GM23338 (cell line): ENCODE measurements around the gene CNNM2. TPM values are rescaled to one million over a fixed set of nuclear protein-coding genes. Genes with fewer than 3 reads are reported as not detected.

ENCODE experiments used
- ATAC-seq: fragments of 200-7000 bp; cut with Tn5 transposase; 3 replicates; pipeline ENCODE4 v1.9.1; 2020
- DNase-seq: peaks from one replicate; pipeline ENCODE4 v3.0.0-alpha.2; 2015; ENCODE audit warnings: low spot score
- H2AFZ ChIP-seq: fragments of 200-600 bp; sonication (generic); 2 replicates; pipeline ENCODE4 v1.8.0; 2016; ENCODE audit warnings: antibody characterized with exemption, mild to moderate bottlenecking, moderate library complexity
- H3F3A ChIP-seq: fragments of 200-600 bp; sonication (generic); replicated peaks from 2 replicates; pipeline ENCODE4 v1.8.0; 2017; ENCODE audit warnings: antibody characterized with exemption, mixed run types, low read depth
- H3K27ac ChIP-seq: fragments of 200-600 bp; sonication (generic); 2 replicates; pipeline ENCODE4 v1.6.1; 2016; ENCODE audit warnings: low read depth
- H3K27me3 ChIP-seq: fragments of 200-600 bp; sonication (generic); 2 replicates; pipeline ENCODE4 v1.8.0; 2016; ENCODE audit warnings: mild to moderate bottlenecking, mixed run types, moderate library complexity; ENCODE audit not compliant: insufficient read depth
- H3K36me3 ChIP-seq: fragments of 200-600 bp; sonication (generic); 2 replicates; pipeline ENCODE4 v1.8.0; 2016; ENCODE audit warnings: mild to moderate bottlenecking; ENCODE audit not compliant: insufficient read depth
- H3K4me1 ChIP-seq: fragments of 200-600 bp; sonication (generic); 2 replicates; pipeline ENCODE4 v1.8.0; 2016; ENCODE audit warnings: mild to moderate bottlenecking, moderate library complexity; ENCODE audit not compliant: insufficient read depth
- H3K4me2 ChIP-seq: fragments of 200-600 bp; sonication (generic); 2 replicates; pipeline ENCODE4 v1.7.1; 2017; ENCODE audit warnings: mixed run types
- H3K4me3 ChIP-seq: fragments of 200-600 bp; sonication (generic); 2 replicates; pipeline ENCODE4 v1.6.1; 2016; ENCODE audit warnings: mixed run types
- H3K79me2 ChIP-seq: fragments of 200-600 bp; sonication (generic); replicated peaks from 2 replicates; pipeline ENCODE4 v1.8.0; 2017; ENCODE audit warnings: mild to moderate bottlenecking; ENCODE audit not compliant: insufficient read depth
- H3K9me2 ChIP-seq: fragments of 200-600 bp; sonication (generic); 2 replicates; pipeline ENCODE4 v1.8.0; 2017; ENCODE audit not compliant: insufficient read depth
- H4K20me1 ChIP-seq: fragments of 200-600 bp; sonication (generic); replicated peaks from 2 replicates; pipeline ENCODE4 v1.8.0; 2017; ENCODE audit warnings: mild to moderate bottlenecking; ENCODE audit not compliant: insufficient read depth
- H3K27ac Mint-ChIP-seq: 2 replicates; pipeline ENCODE4 v1.8.0; 2020; ENCODE audit warnings: inconsistent platforms, mild to moderate bottlenecking, moderate library complexity, mixed read lengths
- H3K27me3 Mint-ChIP-seq: 3 replicates; pipeline ENCODE4 v1.8.0; 2022; ENCODE audit warnings: low read depth, mild to moderate bottlenecking, moderate library complexity, mixed read lengths, inconsistent platforms; ENCODE audit not compliant: insufficient read depth, poor library complexity
- H3K36me3 Mint-ChIP-seq: 3 replicates; pipeline ENCODE4 v1.8.0; 2021; ENCODE audit warnings: low read depth, mild to moderate bottlenecking, inconsistent platforms, moderate library complexity, mixed read lengths
- H3K4me1 Mint-ChIP-seq: 3 replicates; pipeline ENCODE4 v1.8.0; 2020; ENCODE audit warnings: mild to moderate bottlenecking, inconsistent platforms, mixed read lengths
- H3K4me3 Mint-ChIP-seq: 3 replicates; pipeline ENCODE4 v1.8.0; 2021; ENCODE audit warnings: moderate library complexity, mild to moderate bottlenecking, inconsistent platforms, mixed read lengths
- H3K9me3 Mint-ChIP-seq: 3 replicates; pipeline ENCODE4 v1.8.0; 2020; ENCODE audit warnings: moderate library complexity, mild to moderate bottlenecking, inconsistent platforms, mixed read lengths
- CREB1 ChIP-seq: fragments of 250-450 bp; sonication (Bioruptor Pico); IDR thresholded peaks from 2 replicates; pipeline ENCODE4 v1.5.0; 2020; ENCODE audit warnings: low read depth, mild to moderate bottlenecking, moderate library complexity
- ETS1 ChIP-seq: IDR thresholded peaks from 2 replicates; pipeline ENCODE4 v1.6.1; 2016; ENCODE audit warnings: antibody characterized with exemption
- EZH2 ChIP-seq: fragments of 200-600 bp; sonication (generic); IDR thresholded peaks from one replicate; pipeline ENCODE4 v1.8.0; 2017; ENCODE audit warnings: antibody characterized with exemption, mild to moderate bottlenecking, low read depth; ENCODE audit not compliant: unreplicated experiment
- EZH2phosphoT487 ChIP-seq: fragments of 200-600 bp; sonication (generic); IDR thresholded peaks from one replicate; pipeline ENCODE4 v1.8.1; 2018; ENCODE audit warnings: antibody characterized with exemption; ENCODE audit not compliant: unreplicated experiment
- JUNB ChIP-seq: IDR thresholded peaks from one replicate; pipeline ENCODE4 v1.6.1; 2016; ENCODE audit warnings: antibody characterized with exemption; ENCODE audit not compliant: unreplicated experiment
- POLR2AphosphoS5 ChIP-seq: IDR thresholded peaks from 2 replicates; pipeline ENCODE4 v1.6.1; 2016; ENCODE audit warnings: antibody characterized with exemption, low read depth
- STAT1 ChIP-seq: IDR thresholded peaks from one replicate; pipeline ENCODE4 v1.6.1; 2016; ENCODE audit warnings: antibody characterized with exemption; ENCODE audit not compliant: unreplicated experiment
- ZNF114 ChIP-seq: fragments of 250-450 bp; sonication (Bioruptor Pico); IDR thresholded peaks from 2 replicates; pipeline ENCODE4 v1.5.0; 2020; ENCODE audit warnings: mild to moderate bottlenecking, moderate library complexity
- ZNF331 ChIP-seq: fragments of 250-450 bp; sonication (Bioruptor Pico); IDR thresholded peaks from 2 replicates; pipeline ENCODE4 v1.5.0; 2020; ENCODE audit warnings: low read depth, mild to moderate bottlenecking, moderate library complexity
- polyA plus RNA-seq: library from polyadenylated mRNA; unstranded; fragments of >200 nt; fragmentation: Nextera tagmentation; extraction: Ambion mirVana; gene quantifications from 2 replicates; pipeline ENCODE4 v1.2.1, GENCODE V29; 2016
- total RNA-seq: library from RNA; depleted of rRNA; stranded (reverse); fragments of >200 nt; shearing (Covaris generic); gene quantifications from 2 replicates; pipeline ENCODE4 v1.2.3, GENCODE V29; 2014
- TF ChIP-seq, protein P1 (sequence below): IDR thresholded peaks from one replicate; pipeline ENCODE4 v1.6.1; 2018; ENCODE audit warnings: antibody characterized with exemption; ENCODE audit not compliant: unreplicated experiment
- TF ChIP-seq, protein P2 (sequence below), 2 experiments: fragments of 200-600 bp in 1 of 2; sonication (generic) in 1 of 2; conservative IDR thresholded peaks; 2 replicates each; pipeline versions ENCODE4 v1.5.1 to v1.6.1; 2016 to 2017; ENCODE audit warnings: antibody characterized with exemption in 2 of 2, low read depth in 2 of 2, mild to moderate bottlenecking in 2 of 2, moderate library complexity in 1 of 2

The CNNM2 gene
- total and polyA plus RNA-seq, 2 experiments from 2014 or later, result 4.5 to 31.3 TPM

GRCh38 chr10:103025696-103026095 lies 107.6 kb downstream of the CNNM2 start (continued):
- TF ChIP-seq, protein P1, sequence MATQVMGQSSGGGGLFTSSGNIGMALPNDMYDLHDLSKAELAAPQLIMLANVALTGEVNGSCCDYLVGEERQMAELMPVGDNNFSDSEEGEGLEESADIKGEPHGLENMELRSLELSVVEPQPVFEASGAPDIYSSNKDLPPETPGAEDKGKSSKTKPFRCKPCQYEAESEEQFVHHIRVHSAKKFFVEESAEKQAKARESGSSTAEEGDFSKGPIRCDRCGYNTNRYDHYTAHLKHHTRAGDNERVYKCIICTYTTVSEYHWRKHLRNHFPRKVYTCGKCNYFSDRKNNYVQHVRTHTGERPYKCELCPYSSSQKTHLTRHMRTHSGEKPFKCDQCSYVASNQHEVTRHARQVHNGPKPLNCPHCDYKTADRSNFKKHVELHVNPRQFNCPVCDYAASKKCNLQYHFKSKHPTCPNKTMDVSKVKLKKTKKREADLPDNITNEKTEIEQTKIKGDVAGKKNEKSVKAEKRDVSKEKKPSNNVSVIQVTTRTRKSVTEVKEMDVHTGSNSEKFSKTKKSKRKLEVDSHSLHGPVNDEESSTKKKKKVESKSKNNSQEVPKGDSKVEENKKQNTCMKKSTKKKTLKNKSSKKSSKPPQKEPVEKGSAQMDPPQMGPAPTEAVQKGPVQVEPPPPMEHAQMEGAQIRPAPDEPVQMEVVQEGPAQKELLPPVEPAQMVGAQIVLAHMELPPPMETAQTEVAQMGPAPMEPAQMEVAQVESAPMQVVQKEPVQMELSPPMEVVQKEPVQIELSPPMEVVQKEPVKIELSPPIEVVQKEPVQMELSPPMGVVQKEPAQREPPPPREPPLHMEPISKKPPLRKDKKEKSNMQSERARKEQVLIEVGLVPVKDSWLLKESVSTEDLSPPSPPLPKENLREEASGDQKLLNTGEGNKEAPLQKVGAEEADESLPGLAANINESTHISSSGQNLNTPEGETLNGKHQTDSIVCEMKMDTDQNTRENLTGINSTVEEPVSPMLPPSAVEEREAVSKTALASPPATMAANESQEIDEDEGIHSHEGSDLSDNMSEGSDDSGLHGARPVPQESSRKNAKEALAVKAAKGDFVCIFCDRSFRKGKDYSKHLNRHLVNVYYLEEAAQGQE, result no peak
- TF ChIP-seq, protein P2, sequence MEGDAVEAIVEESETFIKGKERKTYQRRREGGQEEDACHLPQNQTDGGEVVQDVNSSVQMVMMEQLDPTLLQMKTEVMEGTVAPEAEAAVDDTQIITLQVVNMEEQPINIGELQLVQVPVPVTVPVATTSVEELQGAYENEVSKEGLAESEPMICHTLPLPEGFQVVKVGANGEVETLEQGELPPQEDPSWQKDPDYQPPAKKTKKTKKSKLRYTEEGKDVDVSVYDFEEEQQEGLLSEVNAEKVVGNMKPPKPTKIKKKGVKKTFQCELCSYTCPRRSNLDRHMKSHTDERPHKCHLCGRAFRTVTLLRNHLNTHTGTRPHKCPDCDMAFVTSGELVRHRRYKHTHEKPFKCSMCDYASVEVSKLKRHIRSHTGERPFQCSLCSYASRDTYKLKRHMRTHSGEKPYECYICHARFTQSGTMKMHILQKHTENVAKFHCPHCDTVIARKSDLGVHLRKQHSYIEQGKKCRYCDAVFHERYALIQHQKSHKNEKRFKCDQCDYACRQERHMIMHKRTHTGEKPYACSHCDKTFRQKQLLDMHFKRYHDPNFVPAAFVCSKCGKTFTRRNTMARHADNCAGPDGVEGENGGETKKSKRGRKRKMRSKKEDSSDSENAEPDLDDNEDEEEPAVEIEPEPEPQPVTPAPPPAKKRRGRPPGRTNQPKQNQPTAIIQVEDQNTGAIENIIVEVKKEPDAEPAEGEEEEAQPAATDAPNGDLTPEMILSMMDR (conservative IDR thresholded peaks at IDR 0.05; ENCODE audit: low read depth in 2 of 2), result no peak
- TF ChIP-seq EZH2phosphoT487, result no peak
- no peak for TF ChIP-seq ZNF331 (CRISPR knock-in tag)
- TF ChIP-seq POLR2AphosphoS5, result no peak
- TF ChIP-seq JUNB, result no peak
- no peak for TF ChIP-seq ZNF114 (CRISPR knock-in tag)

DNA sequence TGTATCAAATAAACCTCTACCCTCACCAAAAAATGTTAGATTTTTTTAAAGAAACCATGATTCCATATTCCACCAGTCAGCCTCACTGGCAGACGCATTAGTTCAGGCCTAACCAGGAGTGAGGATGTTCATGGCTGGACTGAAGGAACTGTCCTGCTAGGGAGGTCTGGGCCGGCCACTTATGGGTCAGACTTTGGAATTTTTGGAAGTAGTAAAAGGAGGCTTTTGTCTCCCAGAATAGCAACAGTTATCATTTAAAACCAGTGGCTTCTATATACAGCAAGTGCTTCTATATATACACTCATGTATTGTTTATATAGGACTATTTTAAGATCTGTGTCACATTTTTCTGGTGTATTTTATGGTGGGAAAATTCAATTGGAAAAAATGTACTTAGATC lies 120.5 kb downstream of the CNNM2 start:
- Mint-ChIP-seq H3K27ac (no peak overlapping the region; the same call in 1 of the 2 replicates), H3K4me1 (peaks cover 22% of the 10 kb centered on the region), H3K9me3 (no peaks in the 10 kb centered on the region), H3K36me3 (no peaks in the 10 kb centered on the region), H3K4me3 (no peak overlapping the region), H3K27me3 (peaks cover 4% of the 10 kb centered on the region)
- H3K4me2 ChIP-seq, result no peak overlapping the region
- H3K27me3 ChIP-seq, result no peaks in the 10 kb centered on the region
- peaks cover 14% of the 10 kb centered on the region for H3K4me1 ChIP-seq
- no peaks in the 10 kb centered on the region for H3K36me3 ChIP-seq
- ATAC-seq (no peak), DNase-seq (no peak)
- 0 out of 2 replicates have a peak, but pooled peaks cover 4% of the 10 kb centered on the region for H3F3A ChIP-seq
- no peak overlapping the region for H2AFZ ChIP-seq
- no peaks in the 10 kb centered on the region for H3K9me2 ChIP-seq
- H3K4me3 ChIP-seq, result no peak overlapping the region
- H3K27ac ChIP-seq, result no peak overlapping the region
- H4K20me1 ChIP-seq, result no peaks in the 10 kb centered on the region
- H3K79me2 ChIP-seq, result no peaks in the 10 kb centered on the region
- TF ChIP-seq EZH2, result no peak
- no peak for TF ChIP-seq CREB1 (CRISPR knock-in tag)
- no peak for TF ChIP-seq ETS1
- TF ChIP-seq JUNB, result no peak
- no peak for TF ChIP-seq ZNF331 (CRISPR knock-in tag)
- no peak for TF ChIP-seq ZNF114 (CRISPR knock-in tag)
- TF ChIP-seq EZH2phosphoT487, result no peak
- TF ChIP-seq, protein P2 (conservative IDR thresholded peaks at IDR 0.05; ENCODE audit: low read depth in 2 of 2), result no peak
- TF ChIP-seq, protein P1, result no peak
- no peak for TF ChIP-seq POLR2AphosphoS5
- no peak for TF ChIP-seq STAT1
